Natural killer cell (primary cell): ENCODE results near the gene ERVFRD-1. TPM values are rescaled to one million over a fixed set of nuclear protein-coding genes. Genes with fewer than 3 reads are reported as not detected.

Experiments used
- ATAC-seq, 3 donors: fragments of 150-1000 bp in 2 of 3; fragments of 200-7000 bp in 1 of 3; cut with Tn5 transposase; 1 replicate in 1 of 3; 2 replicates in 2 of 3; pipeline ENCODE4 v1.10.0; 2021; ENCODE audit warnings: mild to moderate bottlenecking in 2 of 3, moderate library complexity in 2 of 3
- DNase-seq, 2 donors: peaks; one replicate each; pipeline versions ENCODE4 v3.0.0 to v3.0.0-alpha.2; 2013 to 2021; ENCODE audit warnings: mixed read lengths in 1 of 2
- H3K27ac ChIP-seq: one replicate; pipeline ENCODE4 v1.5.1; 2013; ENCODE audit warnings: mild to moderate bottlenecking, low read length
- H3K27me3 ChIP-seq: one replicate; pipeline ENCODE4 v1.6.1; 2013; ENCODE audit warnings: low read length; ENCODE audit not compliant: control insufficient read depth, insufficient read depth
- H3K36me3 ChIP-seq: one replicate; pipeline ENCODE4 v1.6.1; 2013; ENCODE audit warnings: low read length; ENCODE audit not compliant: control insufficient read depth, insufficient read depth
- H3K4me1 ChIP-seq: one replicate; pipeline ENCODE4 v1.6.1; 2013; ENCODE audit warnings: low read length; ENCODE audit not compliant: control insufficient read depth, insufficient read depth
- H3K4me3 ChIP-seq: one replicate; pipeline ENCODE4 v1.5.1; 2013; ENCODE audit warnings: low read length
- H3K9me3 ChIP-seq: one replicate; pipeline ENCODE4 v1.6.1; 2013; ENCODE audit warnings: low read length; ENCODE audit not compliant: control insufficient read depth, insufficient read depth
- H3K27ac Mint-ChIP-seq, 2 donors: one replicate each; pipeline ENCODE4 v1.8.0; 2022; ENCODE audit warnings: mild to moderate bottlenecking in 2 of 2, mixed read lengths in 2 of 2, moderate library complexity in 1 of 2
- H3K27me3 Mint-ChIP-seq, 2 donors: one replicate each; pipeline ENCODE4 v1.8.0; 2022; ENCODE audit warnings: low read depth in 2 of 2, mixed read lengths in 2 of 2
- H3K36me3 Mint-ChIP-seq: one replicate; pipeline ENCODE4 v1.8.0; 2022; ENCODE audit warnings: mixed read lengths
- H3K4me1 Mint-ChIP-seq, 2 donors: one replicate each; pipeline ENCODE4 v1.8.0; 2022; ENCODE audit warnings: mixed read lengths in 2 of 2
- H3K4me3 Mint-ChIP-seq: one replicate; pipeline ENCODE4 v1.8.0; 2022; ENCODE audit warnings: mild to moderate bottlenecking, moderate library complexity, mixed read lengths
- H3K9me3 Mint-ChIP-seq, 2 donors: one replicate each; pipeline ENCODE4 v1.8.0; 2022; ENCODE audit warnings: mixed read lengths in 2 of 2
- CTCF ChIP-seq: fragments of 200-600 bp; IDR thresholded peaks from one replicate; pipeline ENCODE4 v1.8.0; 2022; ENCODE audit warnings: antibody characterized with exemption
- WGBS: methylation state at CpG from one replicate; pipeline ENCODE4 v1.1.7; 2013; ENCODE audit warnings: missing lambda C conversion rate; ENCODE audit not compliant: insufficient coverage; 5-methylcytosine and 5-hydroxymethylcytosine counted together
- intact Hi-C: fragments of 100-400 bp; cut with micrococcal nuclease; formaldehyde crosslinking; loops from one replicate; pipeline ENCODE4 v1.14.2; 2022
- total RNA-seq, 4 donors: library from RNA; stranded (reverse); fragments of 120-200 nt in 1 of 4; gene quantifications; one replicate each; pipeline versions ENCODE4 v1.2.3 to v1.2.4, GENCODE V29; 2013 to 2022

ERVFRD-1 gene
- total RNA-seq, 3 donors from 2014 or later (not counting 1 experiment from before 2014, with no cell fraction given): not detected

GRCh38 chr6:11058406-11058805, 53.1 kb downstream of the ERVFRD-1 start:
- no peak for TF ChIP-seq CTCF
- ATAC-seq: no peak
- H3K9me3 Mint-ChIP-seq: no peaks in the 10 kb centered on the region
- no peaks in the 10 kb centered on the region for H3K36me3 ChIP-seq
- intact Hi-C loops: no loop called here
- DNase-seq: no peak
- H3K4me1 Mint-ChIP-seq: no peaks in the 10 kb centered on the region
- H3K9me3 ChIP-seq: no peaks in the 10 kb centered on the region
- peaks cover 2% of the 10 kb centered on the region for H3K27me3 ChIP-seq
- H3K4me3 ChIP-seq: no peak overlapping the region
- no peak overlapping the region for H3K27ac ChIP-seq
- H3K27ac Mint-ChIP-seq: no peak overlapping the region
- H3K4me3 Mint-ChIP-seq: no peak overlapping the region
- peaks cover 10 to 14% of the 10 kb centered on the region in 2 donors for H3K27me3 Mint-ChIP-seq
- no peaks in the 10 kb centered on the region for H3K36me3 Mint-ChIP-seq
- H3K4me1 ChIP-seq: no peaks in the 10 kb centered on the region
- WGBS: 92% methylated on average over 5 of the region's 5 CpGs

GRCh38 chr6:11056871-11057270, 54.7 kb downstream of the ERVFRD-1 start:
- ATAC-seq: no peak
- intact Hi-C loops: no loop called here
- TF ChIP-seq CTCF: no peak

GRCh38 chr6:11055127-11055627, 56.3 kb downstream of the ERVFRD-1 start:
- Histone ChIP-seq H3K4me3 (no peak overlapping the region), H3K27me3 (no peaks in the 10 kb centered on the region), H3K9me3 (no peaks in the 10 kb centered on the region), H3K4me1 (no peaks in the 10 kb centered on the region), H3K27ac (no peak overlapping the region), H3K36me3 (no peaks in the 10 kb centered on the region)
- H3K27me3 Mint-ChIP-seq: peaks cover 0 to 25% of the 10 kb centered on the region in 2 donors
- DNase-seq: no peak
- H3K4me3 Mint-ChIP-seq: no peak overlapping the region
- no peak overlapping the region for H3K27ac Mint-ChIP-seq
- TF ChIP-seq CTCF: no peak
- 84% methylated on average over 4 of the region's 4 CpGs for WGBS
- no peaks in the 10 kb centered on the region for H3K4me1 Mint-ChIP-seq
- no peaks in the 10 kb centered on the region for H3K36me3 Mint-ChIP-seq
- no peaks in the 10 kb centered on the region for H3K9me3 Mint-ChIP-seq
- ATAC-seq: no peak
- intact Hi-C loops: no loop called here

More at GRCh38 chr6:11056871-11057270, 54.7 kb downstream of the ERVFRD-1 start:
- Histone ChIP-seq H3K4me1 (no peaks in the 10 kb centered on the region), H3K36me3 (no peaks in the 10 kb centered on the region), H3K27ac (no peak overlapping the region), H3K9me3 (no peaks in the 10 kb centered on the region), H3K4me3 (no peak overlapping the region), H3K27me3 (no peaks in the 10 kb centered on the region)
- Mint-ChIP-seq H3K9me3 (no peaks in the 10 kb centered on the region), H3K27me3 (peaks cover 10 to 19% of the 10 kb centered on the region in 2 donors), H3K4me1 (no peaks in the 10 kb centered on the region), H3K36me3 (no peaks in the 10 kb centered on the region), H3K27ac (no peak overlapping the region), H3K4me3 (no peak overlapping the region)
- 40% methylated on average over 1 of the region's 1 CpG for WGBS
- DNase-seq: no peak

GRCh38 chr6:11054722-11055121, 56.8 kb downstream of the ERVFRD-1 start:
- 100% methylated on average over 1 of the region's 1 CpG for WGBS
- Histone ChIP-seq H3K4me3 (no peak overlapping the region), H3K36me3 (no peaks in the 10 kb centered on the region), H3K4me1 (no peaks in the 10 kb centered on the region), H3K27me3 (no peaks in the 10 kb centered on the region), H3K27ac (no peak overlapping the region), H3K9me3 (no peaks in the 10 kb centered on the region)
- Mint-ChIP-seq H3K27me3 (peaks cover 0 to 30% of the 10 kb centered on the region in 2 donors), H3K4me3 (no peak overlapping the region), H3K9me3 (no peaks in the 10 kb centered on the region), H3K4me1 (no peaks in the 10 kb centered on the region), H3K36me3 (no peaks in the 10 kb centered on the region), H3K27ac (no peak overlapping the region)
- TF ChIP-seq CTCF: no peak
- no peak for ATAC-seq
- intact Hi-C loops: no loop called here
- DNase-seq: no peak
